HepG2 (cell line): ENCODE measurements around the gene RBPMS2. TPM values are rescaled to one million over a fixed set of nuclear protein-coding genes. Genes with fewer than 3 reads are reported as not detected.

Source experiments
- ATAC-seq: fragments of 200-7000 bp; cut with Tn5 transposase; 3 replicates; pipeline ENCODE4 v1.9.1; 2020; ENCODE audit warnings: mild to moderate bottlenecking, moderate library complexity
- BruUV-seq: library from RNA; stranded (reverse); fragments of 400-500 nt; replicated peaks from 2 replicates; lab custom pipeline; 2021; lab: Mats Ljungman, UMichigan
- CTCF ChIA-PET: fragments of 300-600 bp; formaldehyde crosslinking; extraction: SDS; loops from one replicate; lab custom pipeline; 2021; ENCODE audit warnings: low total read pairs, inconsistent platforms, low intra/inter-chr PET ratio; lab: Yijun Ruan, JAX
- POLR2A ChIA-PET: fragments of 350-600 bp; sonication (Branson Sonifier 250); formaldehyde crosslinking; loops from one replicate; lab custom pipeline; 2020; ENCODE audit warnings: antibody characterized with exemption, inconsistent platforms; lab: Yijun Ruan, JAX
- DNase-seq: peaks from one replicate; pipeline ENCODE4 v3.0.0-alpha.2; 2015; ENCODE audit warnings: low spot score
- FAIRE-seq: peaks from 3 replicates; lab custom pipeline; 2011; peaks lifted over from hg19 to GRCh38; lab: Jason Lieb, UNC
- H2AFZ ChIP-seq: one replicate; pipeline ENCODE4 v1.6.1; 2011; ENCODE audit warnings: low read length, inconsistent platforms
- H3K27ac ChIP-seq: fragments of 300-600 bp; 3 replicates; pipeline ENCODE4 v1.8.0; 2011; ENCODE audit warnings: mixed run types, mild to moderate bottlenecking, mixed read lengths, low read length, inconsistent platforms; ENCODE audit not compliant: insufficient read depth; ENCODE audit errors: extremely low read length
- H3K27me3 ChIP-seq, 2 experiments: fragments of 200-600 bp in 1 of 2; 2 replicates in 1 of 2; 3 replicates in 1 of 2; pipeline versions ENCODE4 v1.6.0 to v1.8.0; 2011; ENCODE audit warnings: low read length in 2 of 2, mild to moderate bottlenecking in 2 of 2, moderate library complexity in 2 of 2, inconsistent platforms in 1 of 2; ENCODE audit not compliant: insufficient read depth in 2 of 2, control insufficient read depth in 1 of 2
- H3K36me3 ChIP-seq, 2 experiments: fragments of 200-600 bp in 1 of 2; replicated peaks in 1 of 2; 2 replicates in 1 of 2; 3 replicates in 1 of 2; pipeline versions ENCODE4 v1.5.1 to v1.8.0; 2011; ENCODE audit warnings: low read length in 2 of 2, inconsistent platforms in 1 of 2; ENCODE audit not compliant: insufficient read depth in 2 of 2, control insufficient read depth in 1 of 2
- H3K4me1 ChIP-seq: 2 replicates; pipeline ENCODE4 v1.5.1; 2012; ENCODE audit warnings: low read length, inconsistent platforms; ENCODE audit not compliant: insufficient read depth
- H3K4me2 ChIP-seq: 2 replicates; pipeline ENCODE4 v1.6.0; 2011; ENCODE audit warnings: low read depth, low read length, inconsistent platforms
- H3K4me3 ChIP-seq, 3 experiments: fragments of 200-600 bp in 1 of 3; sonication (generic), shearing (Covaris generic) in 1 of 3; replicated peaks in 1 of 3; 2 replicates each; pipeline ENCODE4 v1.5.1; 2011 to 2016; ENCODE audit warnings: low read length in 3 of 3, inconsistent platforms in 2 of 3, low read depth in 2 of 3, mild to moderate bottlenecking in 2 of 3, control low read depth in 1 of 3, mixed read lengths in 1 of 3; ENCODE audit not compliant: insufficient read depth in 1 of 3
- H3K79me2 ChIP-seq: one replicate; pipeline ENCODE4 v1.6.1; 2011; ENCODE audit warnings: low read length, inconsistent platforms; ENCODE audit not compliant: insufficient read depth
- H3K9ac ChIP-seq: 2 replicates; pipeline ENCODE4 v1.6.0; 2011; ENCODE audit warnings: mild to moderate bottlenecking, low read depth, low read length, inconsistent platforms; ENCODE audit not compliant: insufficient read depth
- H3K9me3 ChIP-seq: 2 replicates; pipeline ENCODE4 v1.5.1; 2012; ENCODE audit warnings: mild to moderate bottlenecking, low read length
- H4K20me1 ChIP-seq: 2 replicates; pipeline ENCODE4 v1.6.0; 2011; ENCODE audit warnings: inconsistent platforms, mild to moderate bottlenecking, low read length, moderate library complexity; ENCODE audit not compliant: insufficient read depth
- RFX3 ChIP-seq: IDR thresholded peaks from 2 replicates; pipeline ENCODE4 v1.6.1; 2016; ENCODE audit warnings: missing biosample characterization, missing genetic modification reagents
- ZBTB42 ChIP-seq: sonication (generic); formaldehyde crosslinking; IDR thresholded peaks from 2 replicates; pipeline ENCODE4 v1.5.0; 2020; ENCODE audit warnings: mild to moderate bottlenecking, missing genetic modification reagents
- WGBS: methylation state at CpG from one replicate; pipeline ENCODE4 v1.1.6; 2017; ENCODE audit warnings: low lambda C conversion rate; 5-methylcytosine and 5-hydroxymethylcytosine counted together
- in situ Hi-C: cut with HindIII; loops from 2 replicates; pipeline ENCODE4 v1.10.0; 2017; ENCODE audit warnings: low pct_unique_long_range_greater_than_20kb; ENCODE audit not compliant: extremely low pct_ligation_motif_present
- intact Hi-C: fragments of 100-400 bp; cut with micrococcal nuclease; formaldehyde crosslinking; loops from one replicate; pipeline ENCODE4 v1.10.0; 2022; ENCODE audit not compliant: unreplicated experiment
- polyA plus RNA-seq, 8 experiments: library from polyadenylated mRNA; depleted of rRNA in 3 of 8; stranded (reverse) in 7 of 8; unstranded in 1 of 8; fragments of >200 nt; fragmentation: Illumina TruSeq in 4 of 8; extraction: Trizol in 4 of 8; gene quantifications; 2 replicates each; pipeline versions ENCODE4 v1.2.1 to v1.2.3, GENCODE V29; 2011 to 2016; ENCODE audit warnings: low read depth in 4 of 8, missing spikeins in 1 of 8, mixed read lengths in 1 of 8; ENCODE audit not compliant: insufficient read depth in 1 of 8
- total RNA-seq, 5 experiments: library from RNA; depleted of rRNA; stranded (reverse); fragments of >200 nt; fragmentation: Illumina TruSeq; extraction: Trizol; gene quantifications; 2 replicates each; pipeline ENCODE4 v1.2.3, GENCODE V29; 2016; ENCODE audit warnings: low read depth in 1 of 5
- TF ChIP-seq, protein P1 (sequence below): sonication (generic); formaldehyde crosslinking; IDR thresholded peaks from 2 replicates; pipeline ENCODE4 v1.8.0; 2022; ENCODE audit warnings: mild to moderate bottlenecking, missing genetic modification reagents

The RBPMS2 gene
- total and polyA plus RNA-seq, 2 of the 13 experiments (the other 11 are each of a cell fraction or from before 2014, with no cell fraction given), result 0.08 TPM; not detected in 1

GRCh38 chr15:64782751-64783150, 7.4 kb upstream of the RBPMS2 start:
- DNase-seq (no peak), ATAC-seq (peak; percentile 23; the same call in 1 of the 3 replicates), FAIRE-seq (no peak)
- H4K20me1 ChIP-seq, result no peaks in the 10 kb centered on the region
- H2AFZ ChIP-seq, result no peak overlapping the region
- H3K4me3 ChIP-seq, result no peak overlapping the region
- in situ Hi-C loops, result no loop called here
- intact Hi-C loops, result no loop called here
- CTCF ChIA-PET, result no interaction called here
- POLR2A ChIA-PET, result interaction anchor here (0.9 kb wide), 1 partner anchor 111 kb away, joined by 3 read pairs; no protein-coding TSS in a partner anchor
- H3K36me3 ChIP-seq, result no peaks in the 10 kb centered on the region
- no peaks in the 10 kb centered on the region for H3K9me3 ChIP-seq
- TF ChIP-seq, protein P1, sequence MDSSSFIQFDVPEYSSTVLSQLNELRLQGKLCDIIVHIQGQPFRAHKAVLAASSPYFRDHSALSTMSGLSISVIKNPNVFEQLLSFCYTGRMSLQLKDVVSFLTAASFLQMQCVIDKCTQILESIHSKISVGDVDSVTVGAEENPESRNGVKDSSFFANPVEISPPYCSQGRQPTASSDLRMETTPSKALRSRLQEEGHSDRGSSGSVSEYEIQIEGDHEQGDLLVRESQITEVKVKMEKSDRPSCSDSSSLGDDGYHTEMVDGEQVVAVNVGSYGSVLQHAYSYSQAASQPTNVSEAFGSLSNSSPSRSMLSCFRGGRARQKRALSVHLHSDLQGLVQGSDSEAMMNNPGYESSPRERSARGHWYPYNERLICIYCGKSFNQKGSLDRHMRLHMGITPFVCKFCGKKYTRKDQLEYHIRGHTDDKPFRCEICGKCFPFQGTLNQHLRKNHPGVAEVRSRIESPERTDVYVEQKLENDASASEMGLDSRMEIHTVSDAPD (CRISPR knock-in tag), result no peak
- no peak for TF ChIP-seq ZBTB42 (CRISPR knock-in tag)
- H3K4me2 ChIP-seq, result no peak overlapping the region
- 20% methylated on average over 5 of the region's 5 CpGs for WGBS
- H3K4me1 ChIP-seq, result peaks cover 24% of the 10 kb centered on the region
- no TSS peak for BruUV-seq
- no peak overlapping the region for H3K9ac ChIP-seq
- H3K27ac ChIP-seq, result no peak overlapping the region
- no peaks in the 10 kb centered on the region for H3K79me2 ChIP-seq
- peaks cover 0 to 8% of the 10 kb centered on the region in 2 experiments; a peak in 2 of 5 replicates for H3K27me3 ChIP-seq

DNA sequence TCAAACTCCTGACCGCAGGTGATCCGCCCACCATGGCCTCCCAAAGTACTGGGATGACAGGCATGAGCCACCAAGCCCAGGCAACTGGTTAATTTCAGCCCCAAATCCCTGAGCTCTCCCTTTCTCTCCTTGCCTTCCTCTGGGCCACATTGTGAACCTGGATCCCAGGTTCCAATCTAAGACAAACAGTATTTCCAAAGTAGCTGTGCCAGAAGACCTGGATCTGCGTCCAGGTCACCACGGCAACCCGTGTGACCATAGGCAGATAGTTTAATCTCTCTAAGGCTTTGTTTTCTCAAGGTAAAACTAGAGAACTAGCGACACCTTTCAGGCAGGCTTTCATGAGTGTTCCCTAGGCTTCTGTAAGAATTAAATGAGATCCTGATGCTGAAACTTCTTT, 5.9 kb upstream of the RBPMS2 start:
- Histone ChIP-seq H3K9me3 (no peaks in the 10 kb centered on the region), H3K36me3 (no peaks in the 10 kb centered on the region), H4K20me1 (no peaks in the 10 kb centered on the region), H3K9ac (no peak overlapping the region), H3K4me2 (no peak overlapping the region), H3K4me3 (no peak overlapping the region), H3K27ac (no peak overlapping the region), H3K79me2 (no peaks in the 10 kb centered on the region), H3K27me3 (peaks cover 3 to 20% of the 10 kb centered on the region in 2 experiments; a peak in 3 of 5 replicates), H3K4me1 (peaks cover 26% of the 10 kb centered on the region), H2AFZ (no peak overlapping the region)
- no peak for DNase-seq
- POLR2A ChIA-PET, result no interaction called here
- no TSS peak for BruUV-seq
- in situ Hi-C loops, result no loop called here
- TF ChIP-seq RFX3, result peak; percentile 48
- TF ChIP-seq, protein P1 (CRISPR knock-in tag), result no peak
- FAIRE-seq, result no peak
- WGBS, result 2% methylated on average over 4 of the region's 6 CpGs
- peak; percentile 42 for ATAC-seq
- intact Hi-C loops, result no loop called here
- CTCF ChIA-PET, result no interaction called here
